Endothelial cell of umbilical vein (primary cell): ENCODE data around the gene UHMK1. TPM values are rescaled to one million over a fixed set of nuclear protein-coding genes. Genes with fewer than 3 reads are reported as not detected.

Experiments
- BruUV-seq: library from RNA; stranded (reverse); fragments of 400-500 nt; replicated peaks from 2 replicates; lab custom pipeline; 2021; lab: Mats Ljungman, UMichigan
- CTCF ChIA-PET: fragments of 300-600, 350-600 bp; sonication (Branson Sonifier 250); formaldehyde crosslinking; loops from one replicate; lab custom pipeline; 2021; ENCODE audit warnings: antibody characterized with exemption, inconsistent platforms; lab: Charles Lee
- POLR2A ChIA-PET: fragments of 300-600, 350-600 bp; sonication (Branson Sonifier 250); formaldehyde crosslinking; loops from one replicate; lab custom pipeline; 2021; ENCODE audit warnings: antibody characterized with exemption, inconsistent platforms; lab: Charles Lee
- DNase-seq: peaks from one replicate; pipeline ENCODE4 v3.0.0-alpha.2; 2011; ENCODE audit warnings: low read depth, low spot score
- FAIRE-seq: peaks from 2 replicates; lab custom pipeline; 2011; peaks lifted over from hg19 to GRCh38; lab: Jason Lieb, UNC
- H2AFZ ChIP-seq: 2 replicates; pipeline ENCODE4 v1.6.0; 2012; ENCODE audit warnings: low read depth, low read length, control low read depth, inconsistent platforms
- H3K27ac ChIP-seq: 2 replicates; pipeline ENCODE4 v1.5.1; 2011; ENCODE audit warnings: low read depth, mild to moderate bottlenecking, control low read depth, low read length, moderate library complexity; ENCODE audit not compliant: insufficient read depth
- H3K27me3 ChIP-seq, 2 experiments: 2 replicates each; pipeline versions ENCODE4 v1.6.0 to v1.6.1; 2011; ENCODE audit warnings: low read length in 2 of 2, mixed read lengths in 1 of 2; ENCODE audit not compliant: control insufficient read depth in 2 of 2, insufficient read depth in 2 of 2
- H3K36me3 ChIP-seq, 2 experiments: 2 replicates in 1 of 2; 3 replicates in 1 of 2; pipeline ENCODE4 v1.5.1; 2011; ENCODE audit warnings: low read length in 2 of 2, mild to moderate bottlenecking in 1 of 2, moderate library complexity in 1 of 2; ENCODE audit not compliant: control insufficient read depth in 2 of 2, insufficient read depth in 2 of 2; ENCODE audit errors: extremely low read depth in 1 of 2
- H3K4me1 ChIP-seq: 3 replicates; pipeline ENCODE4 v1.5.1; 2011; ENCODE audit warnings: mild to moderate bottlenecking, low read length; ENCODE audit not compliant: control insufficient read depth, insufficient read depth; ENCODE audit errors: extremely low read depth
- H3K4me2 ChIP-seq: 2 replicates; pipeline ENCODE4 v1.6.1; 2011; ENCODE audit warnings: low read length, control low read depth, mixed read lengths; ENCODE audit not compliant: insufficient read depth
- H3K4me3 ChIP-seq, 3 experiments: fragments of 200-600 bp in 1 of 3; sonication (generic), shearing (Covaris generic) in 1 of 3; replicated peaks in 1 of 3; 2 replicates each; pipeline ENCODE4 v1.5.1; 2011 to 2016; ENCODE audit warnings: control low read depth in 3 of 3, low read length in 3 of 3, mild to moderate bottlenecking in 2 of 3, inconsistent platforms in 1 of 3, low read depth in 1 of 3, moderate library complexity in 1 of 3; ENCODE audit not compliant: insufficient read depth in 1 of 3
- H3K79me2 ChIP-seq: 2 replicates; pipeline ENCODE4 v1.6.0; 2012; ENCODE audit warnings: low read length, inconsistent platforms; ENCODE audit not compliant: control insufficient read depth, insufficient read depth
- H3K9ac ChIP-seq: replicated peaks from 2 replicates; pipeline ENCODE3; 2011; ENCODE audit warnings: low read length, control low read depth; ENCODE audit not compliant: insufficient read depth; ENCODE audit errors: extremely low read depth
- H3K9me1 ChIP-seq: replicated peaks from 3 replicates; pipeline ENCODE4 v1.6.0; 2011; ENCODE audit warnings: mild to moderate bottlenecking, low read length; ENCODE audit not compliant: control insufficient read depth, insufficient read depth; ENCODE audit errors: extremely low read depth
- H3K9me3 ChIP-seq: replicated peaks from 2 replicates; pipeline ENCODE4 v1.5.1; 2012; ENCODE audit warnings: low read length, inconsistent platforms; ENCODE audit not compliant: control insufficient read depth, insufficient read depth
- H4K20me1 ChIP-seq: replicated peaks from 2 replicates; pipeline ENCODE3; 2011; ENCODE audit warnings: mild to moderate bottlenecking, low read length; ENCODE audit not compliant: control insufficient read depth, insufficient read depth; ENCODE audit errors: extremely low read depth
- FOS ChIP-seq: IDR thresholded peaks from 2 replicates; pipeline ENCODE4 v1.6.1; 2011; ENCODE audit warnings: mild to moderate bottlenecking, low read length, moderate library complexity, borderline replicate concordance; ENCODE audit not compliant: insufficient read depth
- GATA2 ChIP-seq: IDR thresholded peaks from 2 replicates; pipeline ENCODE4 v1.7.0; 2011; ENCODE audit warnings: low read depth, mild to moderate bottlenecking, moderate library complexity, mixed read lengths, low read length; ENCODE audit not compliant: insufficient read length, insufficient read depth
- JUN ChIP-seq: IDR thresholded peaks from 2 replicates; pipeline ENCODE4 v1.6.1; 2011; ENCODE audit warnings: borderline replicate concordance, low read depth; ENCODE audit not compliant: insufficient read length, insufficient read depth
- MYC ChIP-seq: IDR thresholded peaks from one replicate; pipeline ENCODE4 v1.6.1; 2011; ENCODE audit warnings: mild to moderate bottlenecking, low read depth, low read length
- POLR2A ChIP-seq: IDR thresholded peaks from 2 replicates; pipeline ENCODE4 v1.6.1; 2012; ENCODE audit warnings: low read depth, mild to moderate bottlenecking, control low read depth, low read length
- POLR2AphosphoS5 ChIP-seq: IDR thresholded peaks from 2 replicates; pipeline ENCODE4 v1.6.1; 2012; ENCODE audit warnings: low read depth, mild to moderate bottlenecking, control low read depth, low read length, moderate library complexity; ENCODE audit not compliant: insufficient read depth
- dilution Hi-C: fragments of 300-500 bp; cut with MboI; formaldehyde crosslinking; loops from one replicate; pipeline ENCODE4 v1.15.0; 2019; ENCODE audit warnings: low sequenced_read_pairs; ENCODE audit not compliant: extremely low pct_ligation_motif_present
- intact Hi-C: fragments of 100-400 bp; cut with micrococcal nuclease; formaldehyde crosslinking; loops from one replicate; pipeline ENCODE4 v1.10.0; 2022
- polyA plus RNA-seq, 4 experiments: library from polyadenylated mRNA; depleted of rRNA in 3 of 4; stranded (reverse) in 3 of 4; unstranded in 1 of 4; fragments of >200 nt; gene quantifications; 2 replicates each; pipeline versions ENCODE4 v1.2.1 to v1.2.3, GENCODE V29; 2011 to 2012; ENCODE audit warnings: missing spikeins in 1 of 4
- total RNA-seq: library from RNA; stranded (reverse); gene quantifications from 2 replicates; pipeline ENCODE4 v1.2.3, GENCODE V29; 2021
- TF ChIP-seq, protein P1 (sequence below): IDR thresholded peaks from 2 replicates; pipeline ENCODE4 v1.6.1; 2011; ENCODE audit not compliant: insufficient read depth, insufficient read length
- TF ChIP-seq, protein P2 (sequence below), 2 donors: IDR thresholded peaks; 1 replicate in 1 of 2; 2 replicates in 1 of 2; pipeline ENCODE4 v1.5.1; 2011; ENCODE audit warnings: low read length in 2 of 2, mild to moderate bottlenecking in 2 of 2, moderate library complexity in 2 of 2, control low read depth in 1 of 2, inconsistent platforms in 1 of 2, low read depth in 1 of 2; ENCODE audit not compliant: insufficient read depth in 1 of 2; ENCODE audit errors: extremely low read depth in 1 of 2

The UHMK1 gene
- total and polyA plus RNA-seq, 2 donors (not counting 3 experiments of a cell fraction or from before 2014, with no cell fraction given), result 9.2 to 35.0 TPM

DNA sequence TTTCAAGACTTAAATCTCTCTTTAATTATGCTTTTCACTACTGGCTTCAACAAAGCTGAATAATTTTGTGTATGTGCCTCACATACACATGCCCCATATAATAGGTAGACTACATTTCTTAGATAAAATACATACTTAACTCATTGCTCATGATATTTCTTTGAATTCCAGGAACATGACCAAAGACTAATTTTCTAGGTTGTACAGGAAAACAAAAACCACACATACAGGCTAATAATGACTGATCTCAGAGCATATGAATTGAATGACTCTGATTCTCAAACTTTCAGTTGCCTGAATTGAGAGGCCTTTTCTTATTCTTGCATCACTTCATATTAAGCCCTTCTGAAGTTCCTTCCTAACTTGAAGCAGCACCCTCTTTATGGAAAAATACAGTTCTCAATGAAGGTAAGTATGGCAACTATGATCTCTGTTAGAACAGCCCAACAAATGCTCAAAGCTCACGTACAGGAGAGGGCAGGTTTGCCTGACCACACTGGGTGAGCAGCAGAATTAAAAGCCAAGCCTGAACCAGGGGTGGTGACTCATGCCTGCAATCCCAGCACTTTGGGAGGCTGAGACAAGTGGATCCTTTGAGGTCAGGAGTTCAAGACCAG, 41.3 kb downstream of the UHMK1 start:
- Histone ChIP-seq H3K27ac (peak overlapping the region; percentile 93), H3K9me1 (no peaks in the 10 kb centered on the region), H3K4me1 (peaks cover 50% of the 10 kb centered on the region), H3K4me2 (peak overlapping the region; percentile 83), H3K4me3 (no peak overlapping the region), H2AFZ (peak overlapping the region; percentile 56), H3K36me3 (no peaks in the 10 kb centered on the region), H4K20me1 (no peaks in the 10 kb centered on the region), H3K79me2 (no peaks in the 10 kb centered on the region), H3K9ac (peak overlapping the region; percentile 70), H3K27me3 (no peaks in the 10 kb centered on the region), H3K9me3 (no peaks in the 10 kb centered on the region)
- intact Hi-C loops, result loop anchor here (1.0 kb wide), 1 partner anchor 22 kb away; the partner anchor contains the start of gene UAP1
- CTCF ChIA-PET, result interaction anchor here (0.6 to 1.3 kb wide), 4 partner anchors 11 to 36 kb away, joined by 3 to 4 read pairs (median 3); no protein-coding TSS in a partner anchor
- dilution Hi-C loops, result no loop called here
- FAIRE-seq (peak; percentile 90), DNase-seq (peak; percentile 84)
- TF ChIP-seq POLR2A, result peak; percentile 3
- TF ChIP-seq, protein P1, sequence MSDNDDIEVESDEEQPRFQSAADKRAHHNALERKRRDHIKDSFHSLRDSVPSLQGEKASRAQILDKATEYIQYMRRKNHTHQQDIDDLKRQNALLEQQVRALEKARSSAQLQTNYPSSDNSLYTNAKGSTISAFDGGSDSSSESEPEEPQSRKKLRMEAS, result no peak
- TF ChIP-seq POLR2AphosphoS5, result no peak
- TF ChIP-seq, protein P2, sequence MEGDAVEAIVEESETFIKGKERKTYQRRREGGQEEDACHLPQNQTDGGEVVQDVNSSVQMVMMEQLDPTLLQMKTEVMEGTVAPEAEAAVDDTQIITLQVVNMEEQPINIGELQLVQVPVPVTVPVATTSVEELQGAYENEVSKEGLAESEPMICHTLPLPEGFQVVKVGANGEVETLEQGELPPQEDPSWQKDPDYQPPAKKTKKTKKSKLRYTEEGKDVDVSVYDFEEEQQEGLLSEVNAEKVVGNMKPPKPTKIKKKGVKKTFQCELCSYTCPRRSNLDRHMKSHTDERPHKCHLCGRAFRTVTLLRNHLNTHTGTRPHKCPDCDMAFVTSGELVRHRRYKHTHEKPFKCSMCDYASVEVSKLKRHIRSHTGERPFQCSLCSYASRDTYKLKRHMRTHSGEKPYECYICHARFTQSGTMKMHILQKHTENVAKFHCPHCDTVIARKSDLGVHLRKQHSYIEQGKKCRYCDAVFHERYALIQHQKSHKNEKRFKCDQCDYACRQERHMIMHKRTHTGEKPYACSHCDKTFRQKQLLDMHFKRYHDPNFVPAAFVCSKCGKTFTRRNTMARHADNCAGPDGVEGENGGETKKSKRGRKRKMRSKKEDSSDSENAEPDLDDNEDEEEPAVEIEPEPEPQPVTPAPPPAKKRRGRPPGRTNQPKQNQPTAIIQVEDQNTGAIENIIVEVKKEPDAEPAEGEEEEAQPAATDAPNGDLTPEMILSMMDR (IDR thresholded peaks at IDR 0.05; ENCODE audit: extremely low read depth in 1 of 2, insufficient read depth in 1 of 2, low read depth in 1 of 2, low read length in 2 of 2), result no peak
- TF ChIP-seq GATA2, result peak; percentile 21
- peak; percentile 68 for TF ChIP-seq FOS
- TF ChIP-seq MYC, result no peak
- TF ChIP-seq JUN, result peak; percentile 88
- BruUV-seq, result TSS peak; percentile 24
- POLR2A ChIA-PET, result interaction anchor here (0.7 to 1.4 kb wide), 3 partner anchors 12 to 40 kb away, joined by 3 to 7 read pairs (median 4); partner anchors contain the start of gene UAP1
